ENCODE results near the gene GZMA. TPM values are rescaled to one million over a fixed set of nuclear protein-coding genes. Genes with fewer than 3 reads are reported as not detected.

GZMA gene
- polyA plus RNA-seq (2011; rRNA removed): not detected in 2 replicates
- polyA plus RNA-seq (2012; cell fraction: cytosol; rRNA removed): not detected in 2 replicates
- not detected in 2 replicates for polyA plus RNA-seq (2012; cell fraction: nucleus; rRNA removed)
- not detected in 3 replicates for polyA plus RNA-seq (2017; fragmentation: RNase III; extraction: RNeasy Plus Mini Kit Qiagen cat#74134 plus additional on column Dnase treatment)
- polyA minus RNA-seq (2011; rRNA and poly(A)+ RNA removed): not detected in 2 replicates

DNA sequence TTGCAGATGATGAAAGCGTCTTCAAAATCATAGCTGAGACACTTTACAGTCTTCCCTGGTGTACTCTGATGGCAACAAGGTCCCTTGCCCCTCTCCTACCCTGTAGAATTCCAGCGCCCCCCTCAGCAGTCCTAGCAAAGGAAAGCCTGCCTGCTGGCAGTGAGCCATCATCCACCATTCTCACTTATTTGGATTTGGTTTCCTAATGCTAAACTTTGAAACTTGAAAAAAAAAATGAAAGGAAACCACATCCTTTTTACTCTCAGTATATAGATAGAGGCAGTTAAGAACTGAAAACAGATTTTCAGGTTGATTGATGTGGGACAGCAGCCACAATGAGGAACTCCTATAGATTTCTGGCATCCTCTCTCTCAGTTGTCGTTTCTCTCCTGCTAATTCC, at the start of gene GZMA:
TSS of gene GZMA (plus strand) at position 299 of the 400 bp plus-strand sequence. CDS start at position 336, 37 bp downstream.
- Histone ChIP-seq H3K9me3 (no peaks in the 10 kb centered on the region), H3K4me1 (no peaks in the 10 kb centered on the region), H3K4me2 (no peak within 1 kb of the TSS), H3K4me3 (no peak within 1 kb of the TSS), H3K27ac (no peak within 1 kb of the TSS)
- no peak for ATAC-seq
- ChIA-PET POLR2A (no interaction called here), CTCF (no interaction called here)
- DNase-seq (ENCODE audit: low read depth in 1 of 2, low spot score in 1 of 2): no peak
- WGBS (ENCODE audit: missing lambda C conversion rate): 6% methylated on average over 3 of the region's 3 CpGs
- FAIRE-seq: no peak
- TF ChIP-seq, protein P1, sequence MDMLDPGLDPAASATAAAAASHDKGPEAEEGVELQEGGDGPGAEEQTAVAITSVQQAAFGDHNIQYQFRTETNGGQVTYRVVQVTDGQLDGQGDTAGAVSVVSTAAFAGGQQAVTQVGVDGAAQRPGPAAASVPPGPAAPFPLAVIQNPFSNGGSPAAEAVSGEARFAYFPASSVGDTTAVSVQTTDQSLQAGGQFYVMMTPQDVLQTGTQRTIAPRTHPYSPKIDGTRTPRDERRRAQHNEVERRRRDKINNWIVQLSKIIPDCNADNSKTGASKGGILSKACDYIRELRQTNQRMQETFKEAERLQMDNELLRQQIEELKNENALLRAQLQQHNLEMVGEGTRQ (IDR thresholded peaks at IDR 0.05): no peak
- TF ChIP-seq EHF (CRISPR knock-in tag; IDR thresholded peaks at IDR 0.05) (no peak), CBX2 (IDR thresholded peaks at IDR 0.05; ENCODE audit: borderline replicate concordance, low read depth) (no peak), ZFP36 (IDR thresholded peaks at IDR 0.05; ENCODE audit: borderline replicate concordance, partially characterized antibody) (no peak)

DNA sequence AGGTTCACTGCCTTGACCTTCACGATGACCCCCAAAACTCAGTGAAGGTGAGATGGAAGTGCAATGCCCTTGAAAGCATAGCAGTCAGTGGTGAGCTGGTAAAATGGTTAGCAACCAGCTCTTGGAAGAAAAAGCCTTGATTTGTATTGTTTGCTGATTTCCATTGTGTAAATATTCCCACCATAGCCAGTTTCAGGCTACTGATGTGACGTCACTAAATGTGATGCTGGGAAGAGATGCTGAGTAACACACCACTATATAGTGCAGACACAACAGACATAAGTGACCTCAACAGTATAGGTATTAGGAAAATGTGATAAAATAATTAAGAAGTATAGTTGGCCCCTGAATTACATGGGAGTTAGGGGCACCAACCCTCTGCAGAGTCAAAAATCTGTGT, 47.3 kb upstream of the GZMA start:
- FAIRE-seq: no peak
- TF ChIP-seq NPAS2 (CRISPR knock-in tag; IDR thresholded peaks at IDR 0.05; ENCODE audit: borderline replicate concordance) (no peak), MAFK (IDR thresholded peaks at IDR 0.05; ENCODE audit: partially characterized antibody) (no peak), ZNF302 (CRISPR knock-in tag; IDR thresholded peaks at IDR 0.05) (no peak), TP53 (CRISPR knock-in tag; IDR thresholded peaks at IDR 0.05) (no peak), POLR2AphosphoS2 (conservative IDR thresholded peaks at IDR 0.05; ENCODE audit: low read length) (no peak), RARB (CRISPR knock-in tag; IDR thresholded peaks at IDR 0.05) (no peak), RFX5 (IDR thresholded peaks at IDR 0.05) (no peak), CBX2 (IDR thresholded peaks at IDR 0.05; ENCODE audit: borderline replicate concordance, low read depth) (no peak), NR3C1 (IDR thresholded peaks at IDR 0.05) (no peak), TFCP2L1 (CRISPR knock-in tag; IDR thresholded peaks at IDR 0.05) (no peak)
- TF ChIP-seq, protein P2, sequence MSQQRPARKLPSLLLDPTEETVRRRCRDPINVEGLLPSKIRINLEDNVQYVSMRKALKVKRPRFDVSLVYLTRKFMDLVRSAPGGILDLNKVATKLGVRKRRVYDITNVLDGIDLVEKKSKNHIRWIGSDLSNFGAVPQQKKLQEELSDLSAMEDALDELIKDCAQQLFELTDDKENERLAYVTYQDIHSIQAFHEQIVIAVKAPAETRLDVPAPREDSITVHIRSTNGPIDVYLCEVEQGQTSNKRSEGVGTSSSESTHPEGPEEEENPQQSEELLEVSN (IDR thresholded peaks at IDR 0.05; ENCODE audit: borderline replicate concordance, low read depth): no peak
- TF ChIP-seq, protein P3, sequence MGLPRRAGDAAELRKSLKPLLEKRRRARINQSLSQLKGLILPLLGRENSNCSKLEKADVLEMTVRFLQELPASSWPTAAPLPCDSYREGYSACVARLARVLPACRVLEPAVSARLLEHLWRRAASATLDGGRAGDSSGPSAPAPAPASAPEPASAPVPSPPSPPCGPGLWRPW (IDR thresholded peaks at IDR 0.05): no peak
- TF ChIP-seq, protein P4, sequence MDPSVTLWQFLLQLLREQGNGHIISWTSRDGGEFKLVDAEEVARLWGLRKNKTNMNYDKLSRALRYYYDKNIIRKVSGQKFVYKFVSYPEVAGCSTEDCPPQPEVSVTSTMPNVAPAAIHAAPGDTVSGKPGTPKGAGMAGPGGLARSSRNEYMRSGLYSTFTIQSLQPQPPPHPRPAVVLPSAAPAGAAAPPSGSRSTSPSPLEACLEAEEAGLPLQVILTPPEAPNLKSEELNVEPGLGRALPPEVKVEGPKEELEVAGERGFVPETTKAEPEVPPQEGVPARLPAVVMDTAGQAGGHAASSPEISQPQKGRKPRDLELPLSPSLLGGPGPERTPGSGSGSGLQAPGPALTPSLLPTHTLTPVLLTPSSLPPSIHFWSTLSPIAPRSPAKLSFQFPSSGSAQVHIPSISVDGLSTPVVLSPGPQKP (IDR thresholded peaks at IDR 0.05; ENCODE audit: low read depth, low read length): no peak
- TF ChIP-seq, protein P5, sequence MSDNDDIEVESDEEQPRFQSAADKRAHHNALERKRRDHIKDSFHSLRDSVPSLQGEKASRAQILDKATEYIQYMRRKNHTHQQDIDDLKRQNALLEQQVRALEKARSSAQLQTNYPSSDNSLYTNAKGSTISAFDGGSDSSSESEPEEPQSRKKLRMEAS (IDR thresholded peaks at IDR 0.05): no peak
- no peaks in the 10 kb centered on the region for H3K9me3 ChIP-seq

DNA sequence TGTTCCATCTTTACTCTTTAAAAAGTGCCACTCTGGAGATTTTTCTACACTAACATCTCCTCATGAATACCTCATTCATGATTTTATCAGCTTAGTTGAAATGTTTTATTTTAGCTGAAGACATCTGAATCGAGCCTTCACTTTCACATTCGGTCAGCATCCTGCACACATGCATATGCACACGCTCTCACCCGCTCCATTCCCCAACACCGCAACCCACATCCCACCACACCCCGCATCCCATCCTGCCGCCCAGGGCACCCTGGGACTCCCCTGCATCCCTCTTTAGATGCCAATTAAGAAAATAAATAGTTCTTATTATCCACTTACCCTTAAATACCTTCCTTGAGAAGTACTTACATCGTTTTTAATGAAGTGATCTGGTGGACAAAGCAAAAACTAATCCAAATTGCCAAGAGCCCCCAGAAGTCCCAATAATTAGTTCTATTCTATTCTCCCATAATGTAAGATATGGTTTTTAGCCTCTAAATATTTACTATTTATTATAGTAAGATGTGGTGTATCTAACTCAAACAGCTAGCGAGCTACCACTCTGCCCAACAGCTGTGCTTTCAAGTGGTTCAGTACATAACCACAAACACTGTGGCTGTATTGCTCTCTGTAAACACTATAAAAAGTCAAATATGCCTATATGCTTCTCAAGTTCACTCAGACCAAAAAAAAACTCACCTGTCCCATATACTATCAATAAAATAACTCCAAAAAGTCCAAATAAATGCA, 40.2 kb upstream of the GZMA start:
- WGBS (ENCODE audit: missing lambda C conversion rate): 39% methylated on average over 9 of the region's 9 CpGs
- ChIA-PET POLR2A (no interaction called here), CTCF (interaction anchor here (1.3 kb wide), 1 partner anchor 195 kb away, joined by 5 read pairs; no protein-coding TSS in a partner anchor)
- ATAC-seq (no peak), FAIRE-seq (no peak), DNase-seq (ENCODE audit: low read depth in 1 of 2, low spot score in 1 of 2) (no peak)
- Histone ChIP-seq H3K4me3 (no peak overlapping the region), H3K9me3 (no peaks in the 10 kb centered on the region), H3K4me2 (no peak overlapping the region), H3K27ac (no peak overlapping the region), H3K4me1 (no peaks in the 10 kb centered on the region)
- TF ChIP-seq HOXA7 (CRISPR knock-in tag; IDR thresholded peaks at IDR 0.05) (no peak), TFCP2L1 (CRISPR knock-in tag; IDR thresholded peaks at IDR 0.05) (no peak), HOXB13 (CRISPR knock-in tag; IDR thresholded peaks at IDR 0.05; ENCODE audit: low read depth) (no peak), BHLHE40 (IDR thresholded peaks at IDR 0.05; ENCODE audit: low read depth, low read length) (no peak), RNF2 (IDR thresholded peaks at IDR 0.05; ENCODE audit: borderline replicate concordance, low read depth) (no peak), TP53 (CRISPR knock-in tag; IDR thresholded peaks at IDR 0.05) (no peak), FOSL2 (IDR thresholded peaks at IDR 0.05) (no peak), FOSL2 (CRISPR knock-in tag; IDR thresholded peaks at IDR 0.05) (no peak), ZC3H11A (IDR thresholded peaks at IDR 0.05) (no peak)
- TF ChIP-seq, protein P5 (IDR thresholded peaks at IDR 0.05): no peak

More for the DNA sequence above, 47.3 kb upstream of the GZMA start:
- ChIA-PET POLR2A (no interaction called here), CTCF (no interaction called here)
- Histone ChIP-seq H3K4me2 (no peak overlapping the region), H3K4me1 (no peaks in the 10 kb centered on the region), H3K4me3 (no peak overlapping the region), H3K27ac (no peak overlapping the region)
- ATAC-seq: no peak
- no peak for DNase-seq (ENCODE audit: low read depth in 1 of 2, low spot score in 1 of 2)
- WGBS (ENCODE audit: missing lambda C conversion rate): 12% methylated on average over 2 of the region's 2 CpGs

Data from A549 (cell line).